ENCODE results near the gene CBLB.
"Not testable (repeated sequence)": the region's sequence is repeated elsewhere in the genome, so short reads cannot be mapped to it uniquely, and the experiment has no call there.

Gene CBLB

DNA sequence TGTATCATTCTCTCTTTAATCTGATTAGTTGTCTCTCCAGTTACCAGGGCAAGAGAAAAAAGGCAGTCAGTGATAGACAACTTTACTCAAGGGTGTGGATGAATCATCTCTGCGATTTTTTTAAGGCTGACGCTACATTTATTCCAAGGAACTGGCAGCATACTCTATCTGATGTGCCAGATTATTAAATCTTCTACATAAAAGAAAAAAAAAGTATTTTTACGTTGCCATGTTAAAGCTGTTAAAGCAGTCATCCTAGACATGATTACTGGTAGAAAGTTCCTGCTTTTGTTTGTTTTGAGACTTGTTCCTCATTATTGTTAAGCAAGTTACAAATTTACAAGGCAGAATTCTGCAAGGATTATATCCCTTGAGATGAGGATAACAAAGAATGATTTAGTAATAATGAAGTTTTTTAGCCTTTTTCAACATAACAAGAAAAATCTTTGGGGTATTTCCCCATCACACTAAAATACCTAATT lies 121.7 kb downstream of the CBLB start:
- no peak for DNase-seq

DNA sequence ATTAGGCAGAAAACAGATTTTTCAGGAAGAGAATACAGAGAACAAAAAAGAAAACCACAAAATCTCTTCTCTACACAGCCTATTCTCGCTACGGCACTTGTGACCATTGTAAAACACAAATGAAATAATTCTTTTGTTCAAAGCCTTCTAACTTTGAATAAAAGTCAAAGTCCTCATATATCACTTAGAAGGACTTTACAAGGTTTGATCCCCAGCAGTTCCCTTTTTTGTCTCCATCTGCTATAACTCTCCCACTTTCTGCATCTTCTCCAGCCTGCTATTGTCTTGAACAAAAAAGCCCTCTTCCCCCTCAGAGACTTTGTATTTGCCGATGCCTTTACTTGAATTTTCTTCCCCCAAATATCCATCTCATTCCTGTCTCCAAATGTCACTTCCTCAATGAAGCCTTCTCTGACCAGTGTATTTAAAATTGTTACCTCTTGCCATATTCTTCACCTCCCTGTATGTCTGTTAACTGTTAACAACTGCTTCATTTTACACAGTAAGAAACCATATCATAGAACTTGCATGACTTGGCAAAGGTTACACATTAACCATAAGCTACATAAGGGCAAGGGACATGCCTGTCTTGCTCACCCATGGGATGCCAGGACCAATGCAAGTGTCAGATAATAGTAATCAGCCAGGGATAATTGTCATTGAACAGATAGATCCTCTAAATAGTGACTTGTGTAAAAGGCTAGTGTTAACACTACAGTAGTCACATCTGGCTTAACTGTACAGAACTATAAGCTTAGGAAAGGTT lies 122.4 kb downstream of the CBLB start:
- DNase-seq, result no peak

DNA sequence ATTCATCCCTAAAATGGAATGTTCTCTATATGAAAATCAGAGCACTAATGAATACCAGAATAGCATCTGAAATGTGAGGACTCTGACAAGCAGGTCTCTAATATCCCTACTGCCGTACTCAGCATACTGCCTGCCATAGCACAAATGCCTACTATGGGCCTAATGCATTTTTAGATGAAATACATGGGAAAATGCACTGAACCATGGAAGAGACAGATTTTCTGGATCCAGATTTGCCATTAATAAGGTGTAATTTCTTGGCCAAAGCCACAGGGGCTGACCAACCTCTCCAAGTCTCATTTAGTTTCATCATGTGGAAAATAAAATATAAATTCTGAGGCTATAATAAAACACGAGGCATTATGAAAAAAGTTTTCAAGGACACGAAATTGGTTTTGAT lies 123.8 kb downstream of the CBLB start:
- no peak for DNase-seq

DNA sequence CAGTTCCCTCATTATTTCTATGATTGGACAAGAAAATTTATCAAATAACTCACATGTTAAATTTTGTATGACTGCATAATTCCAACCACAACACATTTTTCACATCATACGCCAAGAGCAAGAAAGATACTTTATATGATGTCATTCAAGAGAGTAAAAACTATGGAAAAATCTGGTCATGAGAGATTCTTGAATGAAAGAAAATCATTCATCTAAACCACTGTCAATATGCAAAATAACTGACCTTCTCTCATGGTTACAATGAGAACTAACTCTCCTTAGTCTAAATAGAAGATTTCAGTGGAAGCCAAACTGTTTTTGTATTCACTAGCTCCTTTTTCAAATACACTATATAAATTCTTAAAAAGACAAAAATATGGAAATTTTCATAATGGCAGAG lies 124.6 kb downstream of the CBLB start:
- DNase-seq, result no peak

DNA sequence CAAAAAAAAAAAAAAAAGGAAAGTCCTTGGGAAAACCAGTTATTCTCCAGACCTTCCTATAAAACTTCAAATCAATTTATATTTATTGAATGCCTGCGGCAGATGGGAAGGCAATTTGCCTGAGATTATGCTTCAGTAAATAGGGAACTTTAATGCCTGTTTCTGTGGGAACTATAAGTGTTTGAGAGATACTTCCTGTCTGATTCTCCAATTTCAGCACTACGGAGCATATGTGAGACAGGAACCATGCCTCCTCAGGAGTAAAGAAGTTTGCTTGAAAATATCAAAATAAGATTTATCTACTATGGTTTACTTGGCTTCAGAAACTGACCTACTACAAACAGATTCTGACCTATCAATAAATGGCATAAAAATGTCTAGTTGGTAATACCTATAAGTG lies 135.5 kb downstream of the CBLB start:
- DNase-seq, result no peak

DNA sequence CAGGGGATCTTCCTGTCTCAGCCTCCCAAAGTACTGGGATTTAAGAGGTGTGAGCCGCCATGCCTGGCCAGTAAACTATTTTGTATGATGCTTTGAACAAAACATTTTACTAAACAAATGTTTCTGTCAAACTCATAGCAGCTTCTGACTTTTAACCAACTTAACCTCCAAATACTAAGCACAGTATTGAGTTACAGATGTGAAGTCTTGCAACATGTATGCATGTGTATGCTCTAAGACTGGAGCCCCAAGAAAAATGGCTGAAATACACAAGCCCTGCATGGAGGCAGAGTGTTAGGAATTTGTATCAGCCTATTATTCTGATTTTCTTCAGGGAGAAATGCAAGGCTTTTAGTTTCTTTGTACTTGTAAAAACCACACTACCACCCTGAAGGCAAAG lies 137.1 kb downstream of the CBLB start:
- DNase-seq, result no peak

DNA sequence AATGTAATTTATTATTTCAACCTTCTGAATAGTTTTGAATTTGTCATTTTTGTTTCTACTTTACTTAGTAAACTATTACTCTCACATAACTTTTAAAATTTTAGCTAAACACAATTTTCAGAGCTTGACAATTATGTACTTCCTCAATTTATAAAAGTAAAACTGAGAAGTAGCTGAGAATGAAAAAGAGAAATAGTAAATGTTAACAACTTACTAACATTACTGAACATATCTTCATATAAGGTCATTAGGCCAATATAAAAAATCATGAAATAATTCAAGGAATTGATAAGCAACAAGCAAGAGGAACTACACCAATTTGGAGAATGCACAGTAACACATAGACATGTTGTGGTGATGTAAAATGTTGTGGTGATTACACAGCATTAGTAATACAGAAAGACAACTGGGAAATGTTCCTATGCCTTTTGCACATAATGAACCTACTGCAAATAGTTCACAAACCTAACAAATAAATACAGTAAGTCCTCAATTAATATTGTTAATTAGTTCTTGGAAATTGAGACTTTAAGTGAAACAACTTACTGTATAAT lies 137.9 kb downstream of the CBLB start:
- DNase-seq, result no peak

DNA sequence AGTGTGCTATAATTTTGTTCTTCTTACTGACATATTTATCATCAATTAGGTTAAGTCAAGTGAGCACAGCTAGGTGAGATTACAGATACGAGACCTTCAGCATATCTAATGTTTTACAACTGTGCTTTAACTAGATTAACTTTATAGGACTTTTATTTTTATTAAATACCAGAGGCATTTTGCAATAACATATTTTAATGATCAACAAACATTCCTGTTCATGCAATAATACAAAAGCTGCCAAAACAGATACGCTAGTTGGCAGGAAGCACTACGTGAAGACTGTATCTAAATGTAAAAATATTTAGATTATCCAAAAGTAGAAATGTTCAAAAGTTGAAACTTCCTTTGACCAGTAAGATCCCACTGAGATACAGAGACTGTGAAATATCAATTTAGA lies 139.1 kb downstream of the CBLB start:
- no peak for DNase-seq

DNA sequence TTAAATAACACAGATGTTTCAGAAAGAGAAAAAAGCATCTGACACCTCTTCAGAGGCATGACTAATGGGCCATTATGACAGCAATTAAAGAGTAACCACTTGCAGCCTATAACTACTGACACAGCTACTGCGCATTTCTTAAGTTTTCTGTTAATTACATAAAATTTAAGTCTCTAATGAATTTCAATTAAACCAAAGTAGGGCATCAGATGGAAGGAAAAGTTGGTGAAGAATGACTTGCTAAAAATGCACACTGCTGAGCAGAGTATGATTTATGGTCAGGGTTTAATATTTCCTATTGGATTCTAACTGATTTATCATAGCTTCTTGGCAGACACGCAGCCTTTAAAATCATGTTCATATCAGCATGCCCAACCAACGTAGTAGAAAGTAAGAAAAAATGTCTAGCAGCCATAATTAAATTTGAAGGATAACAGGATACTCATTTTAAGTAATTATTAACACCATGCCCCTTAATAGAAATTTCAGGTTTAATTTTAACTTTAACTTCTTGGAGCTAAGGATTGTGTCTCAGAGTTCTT lies 140.0 kb downstream of the CBLB start:
- DNase-seq, result no peak

DNA sequence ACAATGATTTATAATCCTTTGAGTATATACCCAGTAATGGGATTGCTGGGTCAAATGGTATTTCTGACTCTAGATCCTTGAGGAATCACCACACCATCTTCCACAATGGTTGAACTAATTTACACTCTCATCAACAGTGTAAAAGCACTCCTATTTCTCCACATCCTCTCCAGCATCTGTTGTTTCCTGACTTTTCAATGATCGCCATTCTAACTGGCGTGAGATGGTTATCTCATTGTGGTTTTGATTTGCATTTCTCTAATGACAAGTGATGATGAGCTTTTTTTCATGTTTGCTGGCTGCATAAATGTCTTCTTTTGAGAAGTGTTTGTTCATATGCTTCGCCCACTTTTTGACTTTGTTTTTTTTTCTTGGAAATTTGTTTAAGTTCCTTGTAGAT lies 141.8 kb downstream of the CBLB start:
- DNase-seq, result not testable (repeated sequence)

DNA sequence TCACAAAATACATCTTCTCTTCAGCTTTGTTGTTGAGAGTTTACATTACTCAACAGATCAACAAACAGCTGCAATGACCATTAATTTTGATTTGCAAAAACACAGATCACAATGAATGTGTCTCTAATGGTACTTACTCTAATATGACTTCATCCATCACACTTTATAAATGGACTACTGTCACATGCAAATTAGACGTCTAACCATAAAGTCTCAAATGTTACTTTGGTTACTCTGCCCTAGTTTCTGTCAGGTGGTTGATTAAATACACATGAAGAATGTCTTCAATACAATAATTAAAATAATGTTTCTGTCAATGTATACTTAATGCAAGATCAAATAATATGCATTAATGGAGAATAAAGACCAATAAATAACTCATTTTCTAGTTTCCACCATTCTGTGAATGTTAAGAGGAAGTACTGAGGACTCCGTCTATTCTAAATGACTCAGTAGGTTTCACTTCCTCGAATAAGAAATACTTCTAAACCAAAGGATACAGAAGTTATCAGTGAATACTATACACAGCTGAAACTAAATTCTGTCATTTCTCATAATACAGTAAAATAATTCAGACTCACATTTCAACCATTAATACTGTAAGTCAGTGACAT lies 145.8 kb downstream of the CBLB start:
- no peak for DNase-seq

DNA sequence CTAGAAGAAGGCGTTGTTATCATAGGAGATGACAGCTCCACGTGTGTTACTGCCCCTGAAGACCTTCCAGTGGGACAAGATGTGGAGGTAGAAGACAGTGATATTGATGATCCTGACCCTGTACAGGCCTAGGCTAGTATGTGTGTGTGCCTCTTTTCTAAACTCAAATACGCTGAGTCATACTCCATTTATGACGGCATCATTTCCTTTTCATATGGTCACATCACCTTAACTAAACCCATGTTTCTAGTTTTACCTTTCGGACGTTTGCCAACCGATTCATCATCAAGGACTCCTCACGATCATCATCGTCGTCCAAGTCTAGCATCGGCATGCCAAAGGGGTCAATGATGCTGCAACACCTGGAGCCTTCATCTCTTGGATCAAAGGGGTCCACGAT lies 149.0 kb downstream of the CBLB start:
- no peak for DNase-seq

DNA sequence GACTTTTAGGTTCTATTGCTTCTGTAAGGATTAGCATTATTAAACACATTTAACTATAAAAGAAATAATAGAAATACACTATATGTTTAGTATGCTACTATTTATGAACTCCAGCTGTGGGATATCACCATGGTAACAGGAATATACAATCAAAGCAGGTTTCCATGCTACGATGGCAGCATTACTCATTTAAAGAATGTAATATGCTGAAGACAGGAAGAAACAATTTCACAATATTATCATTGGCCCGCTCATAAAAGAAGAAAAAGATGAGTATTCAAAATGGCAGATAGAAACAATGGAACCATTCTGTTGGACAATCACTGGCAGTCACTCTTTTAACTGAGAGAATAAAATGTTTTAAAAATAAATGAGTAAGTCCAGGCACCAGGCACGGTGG lies 153.4 kb downstream of the CBLB start:
- DNase-seq, result no peak

DNA sequence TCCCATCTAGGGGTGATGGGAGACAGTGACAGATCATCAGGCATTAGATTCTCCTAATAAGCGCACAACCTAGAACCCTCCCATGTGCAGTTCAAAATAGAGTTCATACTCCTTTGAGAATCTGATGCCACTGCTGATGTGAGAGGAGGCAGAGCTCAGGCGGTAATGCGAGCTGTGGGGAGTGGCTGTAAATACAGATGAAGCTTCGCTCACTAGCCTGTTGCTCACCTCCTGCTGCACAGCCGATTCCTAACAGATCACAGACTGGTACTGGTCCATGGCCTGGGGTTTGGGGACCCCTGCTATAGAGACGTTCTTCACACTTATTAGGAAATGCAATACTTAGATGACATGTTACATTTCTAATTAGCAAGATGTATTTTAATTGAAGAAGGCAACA lies 154.4 kb downstream of the CBLB start:
- no peak for DNase-seq

DNA sequence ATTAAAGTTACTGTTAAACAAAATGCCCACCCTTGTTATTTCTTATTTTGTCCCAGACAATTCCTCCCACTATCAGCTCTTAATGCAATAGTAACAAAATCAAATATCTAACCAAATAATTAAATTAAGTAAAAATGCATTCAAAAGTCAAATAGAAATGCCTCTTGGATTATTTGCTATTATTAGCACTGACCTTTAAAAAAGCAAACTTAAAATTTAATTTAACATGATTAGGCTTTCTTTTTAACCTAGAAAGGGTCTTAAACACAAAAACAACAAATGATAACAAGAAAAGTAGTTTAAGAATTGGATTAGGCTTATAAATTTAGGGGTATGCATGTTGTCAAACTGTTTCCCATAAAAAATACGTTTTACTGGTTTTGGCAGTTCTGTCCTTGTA lies 159.8 kb downstream of the CBLB start:
- DNase-seq, result no peak

DNA sequence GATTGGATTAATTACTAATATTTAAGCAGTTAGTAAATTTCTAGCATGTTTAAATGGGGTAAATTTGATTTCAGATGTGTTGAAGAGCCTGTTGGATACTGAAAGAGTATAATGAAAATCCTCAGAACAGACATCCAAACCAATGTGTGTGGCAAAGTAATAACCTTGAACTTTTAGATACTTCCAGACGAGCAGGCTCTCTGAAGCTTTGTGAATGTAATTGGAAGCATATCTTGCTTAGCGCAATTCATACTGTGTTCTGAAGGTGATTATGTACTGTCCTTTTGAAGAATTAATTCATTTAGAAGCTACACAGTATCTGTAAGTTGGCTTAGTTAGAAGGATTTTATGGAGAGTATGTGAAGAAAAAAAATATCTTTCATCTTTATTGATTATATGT lies 161.8 kb downstream of the CBLB start:
- no peak for DNase-seq

DNA sequence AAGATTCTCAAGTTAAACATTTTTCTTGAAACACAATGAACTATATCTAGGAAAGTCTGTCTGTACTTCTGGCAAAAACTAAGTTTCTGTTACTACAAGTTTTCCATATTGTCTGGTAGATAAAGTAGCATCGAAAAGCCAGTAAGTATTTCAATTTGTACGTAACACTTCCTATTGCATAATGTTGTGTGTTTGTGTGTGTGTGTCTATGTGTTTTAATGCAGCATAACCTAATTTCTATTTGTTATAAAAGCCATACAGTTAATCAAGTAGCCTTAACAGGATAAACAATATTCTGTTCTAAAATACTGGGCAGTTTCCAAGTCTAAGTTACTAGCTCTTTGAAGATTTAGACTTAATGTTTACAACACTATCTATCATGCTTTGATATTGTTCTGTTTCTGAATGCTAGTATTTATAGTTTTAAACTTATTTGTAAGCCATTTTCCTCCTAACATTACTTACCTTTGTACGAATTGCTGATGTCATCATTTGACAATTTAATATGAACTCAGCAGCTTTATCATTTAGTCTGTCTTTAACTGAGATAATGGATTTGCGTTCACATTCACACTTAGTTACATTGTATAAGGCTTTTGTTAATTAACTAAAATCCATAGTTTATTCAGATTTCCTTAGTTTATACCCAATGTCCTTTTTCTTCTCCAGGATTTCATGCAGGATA lies 163.9 kb downstream of the CBLB start:
- no peak for DNase-seq

DNA sequence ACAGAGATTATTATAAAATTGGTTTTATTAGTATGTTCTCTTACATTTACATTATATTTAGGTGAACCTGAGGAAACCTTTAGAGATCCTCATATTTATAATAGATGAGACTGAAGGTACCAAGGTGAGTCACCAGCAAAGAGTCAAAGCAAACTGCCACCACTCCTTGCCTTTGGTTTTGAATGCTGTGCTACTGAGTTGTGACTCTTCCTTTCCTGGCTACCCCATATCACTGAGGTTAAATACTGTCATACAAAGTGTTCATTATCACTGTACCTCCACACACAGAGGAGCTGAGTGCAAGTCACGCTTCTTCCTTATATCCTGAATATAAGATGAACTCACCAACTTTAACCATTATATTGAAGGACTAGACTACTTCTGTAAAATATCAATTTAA lies 168.2 kb downstream of the CBLB start:
- DNase-seq, result no peak

DNA sequence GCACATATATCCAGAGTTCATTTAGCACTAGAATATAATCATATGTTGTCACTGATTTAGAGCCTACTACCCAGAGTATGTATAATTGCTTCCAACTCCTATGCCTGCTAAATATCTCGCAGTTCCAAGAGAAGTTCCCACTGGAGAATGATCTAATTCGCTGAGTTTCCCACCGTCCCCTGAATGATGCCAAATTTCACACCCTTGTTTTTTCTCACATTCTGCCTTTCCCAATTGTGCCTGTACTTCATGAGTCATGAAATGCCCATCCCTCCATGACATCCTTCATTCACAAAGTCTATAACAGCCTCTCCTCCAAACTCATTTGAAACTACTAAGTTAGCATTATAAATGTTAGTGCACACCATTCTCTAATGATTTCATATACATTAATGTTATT lies 177.2 kb downstream of the CBLB start:
- no peak for DNase-seq

DNA sequence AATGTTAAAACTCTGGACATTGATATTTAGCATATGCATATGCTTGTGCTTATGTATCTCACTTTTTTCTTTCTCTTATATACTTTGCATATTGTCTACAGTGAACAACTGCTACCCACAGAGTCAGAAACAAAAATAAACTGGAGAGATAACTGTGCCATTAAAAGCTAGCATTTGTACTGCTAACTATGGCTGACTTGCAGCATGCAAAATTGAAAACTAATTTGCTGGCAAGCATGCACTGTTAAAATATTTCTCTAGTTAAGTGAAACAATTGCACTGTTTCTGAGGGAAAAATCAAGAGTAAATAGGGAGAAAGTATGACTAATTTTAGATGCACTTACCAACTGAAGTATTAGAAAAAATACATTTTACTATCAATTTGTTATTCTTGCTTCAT lies 177.8 kb downstream of the CBLB start:
- DNase-seq, result no peak

DNA sequence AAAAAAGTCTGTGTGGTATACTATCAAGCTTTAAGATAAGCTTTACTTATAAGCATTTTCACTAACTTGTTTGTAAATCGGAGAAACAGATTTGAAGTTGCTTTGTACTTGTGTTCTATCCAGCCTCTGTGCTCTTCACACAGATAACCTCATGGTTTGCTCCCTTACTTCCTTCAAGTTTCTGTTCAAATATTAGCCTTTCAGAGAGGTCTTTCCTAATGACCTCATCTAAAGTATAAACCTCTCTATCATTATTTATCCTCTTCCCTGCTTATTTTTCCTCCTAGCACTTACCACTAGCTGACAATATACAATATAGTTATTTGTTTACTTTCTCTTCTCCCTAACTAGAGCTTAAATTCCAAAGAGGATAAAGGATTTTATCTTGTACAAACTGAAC lies 180.0 kb downstream of the CBLB start:
- peak; percentile 50 for DNase-seq

DNA sequence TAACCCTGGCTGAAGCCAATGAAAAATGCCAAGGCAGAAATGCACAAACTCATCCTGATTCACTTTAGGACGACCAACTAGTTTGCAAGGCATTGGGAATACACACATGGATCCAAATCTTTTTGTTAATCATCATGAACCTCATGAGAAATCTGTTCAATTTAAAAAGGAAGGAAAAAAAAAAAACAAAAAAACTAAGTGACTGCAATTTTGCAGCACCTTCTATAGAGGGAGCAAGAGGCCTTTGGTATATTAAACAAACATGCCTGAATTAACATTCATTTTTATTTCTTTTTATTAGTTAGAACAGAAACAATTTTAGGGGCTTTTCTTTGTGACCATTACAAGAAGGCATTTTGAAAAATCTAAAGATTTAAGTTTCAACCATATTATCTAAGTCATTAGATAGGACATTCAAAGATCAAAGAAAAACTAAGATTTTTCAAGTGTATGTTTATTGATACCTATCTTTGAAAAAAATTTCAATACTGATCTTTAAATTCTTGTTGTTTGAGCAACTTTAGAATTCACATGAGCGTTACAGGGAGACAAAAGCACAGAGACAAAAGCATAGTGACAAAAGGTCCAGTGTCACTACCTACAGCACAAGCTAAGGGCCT lies 182.4 kb downstream of the CBLB start:
- peak; percentile 41 for DNase-seq

DNA sequence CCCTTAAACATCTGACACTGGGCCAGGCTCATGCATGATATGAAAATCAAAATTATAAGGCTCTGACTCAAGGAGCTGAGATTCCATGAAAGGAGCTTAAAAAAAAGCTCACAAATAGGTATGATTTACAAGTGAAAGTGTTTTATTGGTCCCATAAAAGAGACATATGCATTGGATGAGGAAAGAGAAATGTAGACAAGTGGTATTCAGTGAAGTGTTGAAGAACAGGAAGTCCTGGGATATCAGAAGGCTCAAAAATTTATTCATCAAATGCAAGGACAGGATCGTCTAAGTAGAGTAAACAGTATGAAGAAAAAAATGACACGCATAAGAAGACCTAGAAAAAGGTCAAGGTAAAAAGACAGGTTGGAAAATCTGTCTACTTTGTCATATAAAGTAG lies 188.9 kb downstream of the CBLB start:
- DNase-seq, result no peak
